ENCODE measurements around the gene ANKRD60. TPM values are rescaled to one million over a fixed set of nuclear protein-coding genes. Genes with fewer than 3 reads are reported as not detected.

ANKRD60 gene
- polyA plus RNA-seq, 2 of the 4 experiments (the other 2 are of a cell fraction) = not detected

GRCh38 chr20:58241766-58242465 lies 13.5 kb upstream of the ANKRD60 start:
- 92% methylated on average over 6 of the region's 6 CpGs for WGBS (ENCODE audit: missing lambda C conversion rate)
- POLR2A ChIA-PET = no interaction called here
- H3K4me2 ChIP-seq = no peak overlapping the region

GRCh38 chr20:58240471-58240870 lies 12.0 kb upstream of the ANKRD60 start:
- no peak for FAIRE-seq
- H3K4me3 ChIP-seq = no peak overlapping the region
- 91% methylated on average over 4 of the region's 4 CpGs for WGBS (ENCODE audit: missing lambda C conversion rate)
- no peak for ATAC-seq
- POLR2A ChIA-PET = no interaction called here
- DNase-seq (ENCODE audit: low read depth in 1 of 2, low spot score in 1 of 2) = no peak
- H3K27ac ChIP-seq = no peak overlapping the region
- TF ChIP-seq MAFK (IDR thresholded peaks at IDR 0.05; ENCODE audit: partially characterized antibody) (no peak), PBX3 (IDR thresholded peaks at IDR 0.05) (no peak), RNF2 (IDR thresholded peaks at IDR 0.05; ENCODE audit: borderline replicate concordance, low read depth) (no peak), EP300 (IDR thresholded peaks at IDR 0.05) (no peak)
- CTCF ChIA-PET = interaction anchor here (1.8 kb wide), 1 partner anchor 208 kb away, joined by 9 read pairs; no protein-coding TSS in a partner anchor
- peaks cover 4% of the 10 kb centered on the region; the same call in 1 of the 3 replicates for H3K4me1 ChIP-seq
- no peaks in the 10 kb centered on the region for H3K9me3 ChIP-seq
- no peak overlapping the region for H3K4me2 ChIP-seq

More at GRCh38 chr20:58241766-58242465, 13.5 kb upstream of the ANKRD60 start:
- no peaks in the 10 kb centered on the region for H3K9me3 ChIP-seq
- H3K27ac ChIP-seq = no peak overlapping the region
- DNase-seq (ENCODE audit: low read depth in 1 of 2, low spot score in 1 of 2) (no peak), FAIRE-seq (no peak), ATAC-seq (no peak)
- H3K4me3 ChIP-seq = no peak overlapping the region
- TF ChIP-seq MAX (IDR thresholded peaks at IDR 0.05) (no peak), JUNB (IDR thresholded peaks at IDR 0.05) (no peak), CBX2 (IDR thresholded peaks at IDR 0.05; ENCODE audit: borderline replicate concordance, low read depth) (no peak)
- CTCF ChIA-PET = interaction anchor here (0.5 to 3.4 kb wide), 7 partner anchors 8 to 597 kb away, joined by 3 to 17 read pairs (median 4); partner anchors contain the start of gene STX16
- no peaks in the 10 kb centered on the region for H3K4me1 ChIP-seq

- Histone ChIP-seq H3K9me3 (no peaks in the 10 kb centered on the region), H3K4me1 (peaks cover 4% of the 10 kb centered on the region; the same call in 1 of the 3 replicates), H3K4me3 (no peak overlapping the region), H3K27ac (no peak overlapping the region), H3K4me2 (no peak overlapping the region)
- 82% methylated on average over 7 of the region's 7 CpGs for WGBS (ENCODE audit: missing lambda C conversion rate)
- no peak for ATAC-seq
- ChIA-PET POLR2A (no interaction called here), CTCF (interaction anchor here (0.7 to 6.2 kb wide), 9 partner anchors 10 to 618 kb away, joined by 3 to 36 read pairs (median 3); partner anchors contain the start of gene STX16)
- FAIRE-seq = no peak
- TF ChIP-seq POLR2A (IDR thresholded peaks at IDR 0.05; ENCODE audit: low read length) (no peak), ZC3H11A (IDR thresholded peaks at IDR 0.05) (no peak), CHD4 (IDR thresholded peaks at IDR 0.05; ENCODE audit: borderline replicate concordance) (no peak), RARB (CRISPR knock-in tag; IDR thresholded peaks at IDR 0.05) (no peak), HOXA7 (CRISPR knock-in tag; IDR thresholded peaks at IDR 0.05) (no peak), EHF (CRISPR knock-in tag; IDR thresholded peaks at IDR 0.05) (no peak), HOXB5 (CRISPR knock-in tag; IDR thresholded peaks at IDR 0.05) (no peak), MAZ (IDR thresholded peaks at IDR 0.05; ENCODE audit: borderline replicate concordance, low read depth, low read length) (no peak), FOSL2 (IDR thresholded peaks at IDR 0.05) (no peak), FOSL2 (CRISPR knock-in tag; IDR thresholded peaks at IDR 0.05) (no peak), CEBPB (IDR thresholded peaks at IDR 0.05) (no peak), JUNB (IDR thresholded peaks at IDR 0.05) (no peak), RFX5 (IDR thresholded peaks at IDR 0.05) (no peak), KDM5A (IDR thresholded peaks at IDR 0.05) (no peak), RAD21 (conservative IDR thresholded peaks at IDR 0.05 in 1 of 2, IDR thresholded peaks at IDR 0.05 in 1 of 2) (no peak), EP300 (IDR thresholded peaks at IDR 0.05) (no peak), RNF2 (IDR thresholded peaks at IDR 0.05; ENCODE audit: borderline replicate concordance, low read depth) (no peak), REST (IDR thresholded peaks at IDR 0.05) (no peak), CBX8 (IDR thresholded peaks at IDR 0.05) (no peak), MAX (IDR thresholded peaks at IDR 0.05) (no peak), FOXS1 (CRISPR knock-in tag; IDR thresholded peaks at IDR 0.05) (no peak)
- no peak for DNase-seq (ENCODE audit: low read depth in 1 of 2, low spot score in 1 of 2)
Observed at GRCh38 chr20:58239216-58239615, 10.8 kb upstream of the ANKRD60 start.

All from A549 (cell line).